NCI-H510A (cell line): Measurements from ENCODE around the gene UCN2.
"Not testable (repeated sequence)": the region's sequence is repeated elsewhere in the genome, so short reads cannot be mapped to it uniquely, and the experiment has no call there.

ENCODE experiments used
- DNase-seq: peaks from one replicate; lab custom pipeline; 2025; lab: John Stamatoyannopoulos, UW

UCN2 gene

DNA sequence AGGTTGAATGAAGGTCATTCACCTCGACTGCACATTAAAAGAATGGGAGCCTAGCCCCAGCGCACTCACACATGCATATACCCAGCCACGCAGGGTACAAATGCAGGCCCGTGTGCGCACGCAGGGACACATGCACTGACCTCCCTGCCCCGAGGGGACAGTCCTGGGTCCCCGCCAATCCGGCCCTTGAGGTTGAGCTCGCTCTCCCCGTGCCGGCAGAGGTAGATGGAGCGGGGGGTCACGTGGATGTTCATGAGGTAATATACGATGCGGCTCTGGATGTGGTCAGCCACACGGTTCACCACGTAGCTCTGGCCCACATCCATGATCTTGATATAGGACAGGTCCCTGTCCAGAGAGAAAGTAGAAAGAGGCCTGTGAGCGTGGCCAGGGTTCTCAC, 27.5 kb downstream of the UCN2 start:
- DNase-seq = no peak

- no peak for DNase-seq
Observed at GRCh38 chr3:48535578-48535977, 28.0 kb downstream of the UCN2 start.

GRCh38 chr3:48532977-48533337, 30.6 kb downstream of the UCN2 start:
- no peak for DNase-seq

- no peak for DNase-seq
Observed at GRCh38 chr3:48532271-48532976, 31.2 kb downstream of the UCN2 start.

GRCh38 chr3:48530701-48531100, 32.9 kb downstream of the UCN2 start:
- DNase-seq = not testable (repeated sequence)

- no peak for DNase-seq
Observed at GRCh38 chr3:48528754-48529153, 34.8 kb downstream of the UCN2 start.

- no peak for DNase-seq
Observed at GRCh38 chr3:48528048-48528447, 35.5 kb downstream of the UCN2 start.

DNA sequence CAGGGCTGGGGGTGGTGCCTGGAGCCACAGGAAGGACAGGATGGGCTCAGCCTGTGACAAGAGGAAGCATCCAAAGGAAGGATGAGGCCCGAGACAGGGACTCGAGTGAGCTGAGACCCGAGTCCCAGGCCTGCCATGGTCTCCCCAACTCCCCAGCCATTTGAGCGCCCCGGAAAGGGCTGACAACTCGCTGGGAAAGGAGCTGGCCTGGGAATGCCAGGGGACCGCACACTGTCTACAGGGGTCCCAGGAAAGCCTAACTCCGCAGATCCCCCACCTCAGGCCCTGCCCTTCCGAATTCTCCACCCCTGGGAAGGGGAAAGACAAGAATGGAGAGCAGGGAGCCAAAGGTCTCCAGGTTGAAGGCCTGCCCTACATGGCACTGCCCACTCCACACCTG, 38.6 kb downstream of the UCN2 start:
- no peak for DNase-seq

DNA sequence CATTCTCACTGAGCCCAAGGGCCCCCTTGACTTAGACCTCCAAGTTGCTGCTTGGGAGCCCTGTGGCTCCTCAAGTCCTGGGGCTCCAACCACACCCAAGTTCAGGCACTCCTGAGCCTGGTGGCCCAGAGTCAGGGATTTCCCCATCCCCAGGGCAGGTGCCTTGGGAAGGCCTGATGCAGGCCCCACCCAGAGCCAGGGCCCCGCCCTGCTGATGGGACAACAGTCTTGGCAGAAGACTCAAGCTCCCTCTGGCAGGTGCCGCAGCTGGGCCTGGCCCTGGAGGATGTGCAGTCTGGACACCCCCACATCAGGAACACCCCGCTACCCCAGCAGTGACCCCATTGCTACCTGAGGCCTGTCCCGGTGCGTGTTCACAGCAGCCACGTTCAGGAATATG, 41.9 kb downstream of the UCN2 start:
- DNase-seq = no peak

DNA sequence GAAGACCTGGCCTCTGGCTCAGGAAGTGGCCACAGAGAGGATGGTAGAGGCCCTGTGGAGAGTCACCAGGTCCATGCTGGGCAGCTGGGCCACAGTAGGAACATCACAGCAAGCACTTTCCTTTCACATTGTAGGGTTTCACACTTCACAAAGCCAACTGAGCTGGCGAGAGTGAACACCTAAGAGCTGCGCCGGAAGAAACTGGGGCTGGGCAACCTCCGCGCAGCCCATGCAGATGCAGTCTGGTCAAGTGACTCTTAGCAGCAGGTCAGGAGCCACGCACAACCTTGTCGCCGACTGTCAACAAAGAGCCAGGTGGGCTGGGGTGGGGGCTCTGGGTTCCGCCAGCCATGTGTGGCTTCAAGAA, 44.3 kb downstream of the UCN2 start:
- DNase-seq = no peak

- no peak for DNase-seq
Observed at GRCh38 chr3:48518638-48519276, 44.8 kb downstream of the UCN2 start.

GRCh38 chr3:48518069-48518468, 45.5 kb downstream of the UCN2 start:
- DNase-seq = no peak

DNA sequence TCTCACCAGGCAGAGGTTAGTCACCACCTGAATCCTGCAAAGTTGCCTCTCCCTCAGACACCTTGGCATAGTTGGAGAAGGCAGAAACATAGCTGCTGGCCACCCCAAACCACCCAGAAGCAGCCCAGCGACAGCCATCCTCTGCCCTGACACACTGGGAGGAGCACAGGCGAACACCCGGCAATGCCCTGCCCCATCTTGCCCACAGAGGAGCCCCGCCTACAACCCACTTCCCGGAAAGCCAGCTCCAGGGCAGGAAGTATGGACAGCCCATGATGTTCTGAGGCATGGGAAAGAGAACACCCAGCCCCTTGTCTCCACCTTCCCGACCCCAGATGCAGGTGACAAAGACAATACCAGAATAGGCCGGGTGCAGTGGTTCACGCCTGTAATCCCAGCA, 47.0 kb downstream of the UCN2 start:
- DNase-seq = no peak

- no peak for DNase-seq
Observed at GRCh38 chr3:48514431-48515227, 49.0 kb downstream of the UCN2 start.
